ENCODE results near the gene ZNRF3. TPM values are rescaled to one million over a fixed set of nuclear protein-coding genes. Genes with fewer than 3 reads are reported as not detected.
A peak's percentile ranks its signal among the peaks of the same experiment; 100 is the strongest.
"Not testable (repeated sequence)": the region's sequence is repeated elsewhere in the genome, so short reads cannot be mapped to it uniquely, and the experiment has no call there.

The ZNRF3 gene
- polyA plus RNA-seq, 1 donor, result 11.7 TPM

DNA sequence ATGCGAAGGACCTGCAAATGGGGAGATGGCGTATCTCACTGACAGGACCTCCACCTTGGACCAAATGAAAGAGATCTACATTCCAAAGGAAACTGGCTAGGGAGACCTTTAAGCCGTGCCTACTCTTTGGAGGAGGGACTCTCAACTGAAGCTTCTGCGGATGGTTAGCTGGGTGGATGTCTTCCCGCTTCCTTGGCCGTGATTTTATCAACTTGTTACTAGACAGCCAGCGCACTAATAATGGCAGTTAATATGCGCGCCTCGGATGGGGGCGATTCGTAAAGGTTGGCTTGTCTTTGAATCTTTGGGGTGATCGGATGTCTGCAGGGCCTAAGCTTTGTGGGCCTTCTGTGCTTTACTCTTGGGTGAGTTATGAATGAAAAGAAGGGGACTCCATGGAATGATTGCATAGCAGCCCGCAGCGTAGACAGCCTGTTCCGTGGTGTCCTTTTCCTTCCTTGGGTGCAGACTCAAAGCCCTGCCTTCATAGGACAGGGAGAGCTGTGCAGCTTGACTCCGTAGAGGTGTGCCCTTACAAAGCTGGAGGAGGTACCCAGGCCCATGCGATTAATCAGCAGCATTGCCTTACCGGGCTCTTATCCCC, 1.5 kb downstream of the ZNRF3 start:
- DNase-seq, result no peak

DNA sequence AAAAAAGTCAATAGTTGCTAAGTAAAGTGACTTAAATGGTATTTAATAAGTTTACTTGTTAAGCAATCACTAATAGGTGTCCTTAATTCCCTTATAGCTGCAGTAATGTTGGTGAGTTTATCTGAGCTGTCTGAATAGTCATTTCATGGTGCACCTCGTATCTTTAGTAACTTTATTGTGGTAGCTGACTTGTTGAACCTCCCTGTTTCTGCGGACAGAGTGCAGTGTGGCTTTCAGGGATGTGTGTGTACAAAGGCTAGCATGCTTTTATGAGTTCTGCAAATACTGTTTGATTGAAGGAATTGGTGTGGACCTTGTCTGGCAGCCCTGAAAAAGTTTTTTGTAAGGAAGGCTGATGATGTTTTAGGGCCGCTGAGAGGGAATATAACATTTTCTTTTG, 2.6 kb downstream of the ZNRF3 start:
- DNase-seq, result no peak

DNA sequence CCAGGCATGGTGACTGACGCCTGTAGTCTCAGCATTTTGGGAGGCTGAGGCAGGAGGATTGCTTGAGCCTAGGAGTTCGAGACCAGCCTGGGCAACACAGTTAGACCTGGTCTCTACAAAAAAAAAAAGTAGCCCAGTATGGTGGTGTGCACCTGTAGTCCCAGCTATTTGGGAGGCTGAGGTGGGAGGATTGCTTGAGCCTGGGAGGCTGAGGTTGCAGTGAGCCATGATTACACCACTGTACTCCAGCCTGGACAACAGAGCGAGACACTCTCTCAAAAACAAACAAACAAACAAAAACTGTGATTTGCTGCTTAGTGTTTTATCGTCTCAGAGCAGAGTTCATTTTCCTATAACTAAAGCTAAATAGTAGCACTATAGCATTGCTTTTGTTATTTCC, 3.3 kb downstream of the ZNRF3 start:
- DNase-seq, result not testable (repeated sequence)

DNA sequence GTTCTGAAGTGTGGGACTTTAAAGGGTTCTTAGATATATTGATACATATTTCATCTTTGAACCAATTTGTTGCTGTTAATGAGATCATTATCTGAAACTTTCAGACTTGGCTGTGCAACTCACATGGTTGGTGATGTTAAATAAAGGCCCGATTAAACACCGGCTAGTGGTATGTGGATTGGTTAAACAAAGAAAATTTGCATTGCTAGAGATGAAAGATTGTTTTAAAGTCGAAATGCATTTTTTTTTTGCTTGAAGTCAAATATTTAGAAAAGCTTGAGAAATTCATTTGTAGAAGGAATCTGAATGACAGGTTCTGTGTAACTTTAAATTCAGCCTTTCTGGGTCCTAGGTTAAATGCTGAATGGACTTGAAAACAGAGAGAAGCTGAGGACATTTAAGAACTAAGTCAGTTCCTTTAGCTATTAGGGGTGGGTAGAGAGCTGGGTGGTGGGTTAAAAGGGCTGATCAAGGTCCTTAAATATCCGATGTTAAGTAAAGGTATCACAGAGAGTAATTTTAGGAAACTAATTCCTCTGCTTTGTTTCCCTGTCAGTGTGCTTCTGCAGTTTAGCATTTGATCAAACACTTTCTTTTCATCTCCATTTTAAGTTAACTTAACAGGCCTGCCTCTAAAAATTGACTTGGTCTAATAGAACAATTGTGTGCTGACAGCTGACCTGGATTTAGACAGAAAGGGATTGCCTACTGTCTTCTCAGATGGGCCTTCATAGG, 4.5 kb downstream of the ZNRF3 start:
- no peak for DNase-seq

DNA sequence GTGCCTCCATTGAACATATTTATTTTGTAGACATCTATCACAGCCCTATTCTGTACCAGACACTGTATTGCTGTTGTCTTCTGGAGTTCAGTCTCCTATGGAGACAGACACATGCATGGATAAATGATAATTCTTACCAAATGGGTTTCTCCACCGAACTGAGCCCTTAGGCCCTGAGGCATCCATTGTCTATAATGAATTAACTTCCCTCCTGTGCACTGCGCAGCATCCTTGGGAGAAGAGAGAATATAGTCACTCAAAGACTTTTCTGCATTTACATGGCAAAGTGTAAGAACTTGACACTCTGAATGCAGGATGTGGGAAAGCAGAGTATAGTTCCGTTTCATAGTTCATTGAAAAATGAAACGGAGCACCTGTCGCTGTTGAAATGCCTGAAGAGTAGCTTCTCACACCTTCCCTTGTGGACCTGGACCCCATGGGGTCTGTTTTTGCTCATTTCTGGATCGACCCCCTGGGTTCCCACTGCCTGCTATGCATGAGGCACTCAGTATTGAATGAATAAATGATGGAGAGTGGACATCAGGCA, 6.2 kb downstream of the ZNRF3 start:
- no peak for DNase-seq

DNA sequence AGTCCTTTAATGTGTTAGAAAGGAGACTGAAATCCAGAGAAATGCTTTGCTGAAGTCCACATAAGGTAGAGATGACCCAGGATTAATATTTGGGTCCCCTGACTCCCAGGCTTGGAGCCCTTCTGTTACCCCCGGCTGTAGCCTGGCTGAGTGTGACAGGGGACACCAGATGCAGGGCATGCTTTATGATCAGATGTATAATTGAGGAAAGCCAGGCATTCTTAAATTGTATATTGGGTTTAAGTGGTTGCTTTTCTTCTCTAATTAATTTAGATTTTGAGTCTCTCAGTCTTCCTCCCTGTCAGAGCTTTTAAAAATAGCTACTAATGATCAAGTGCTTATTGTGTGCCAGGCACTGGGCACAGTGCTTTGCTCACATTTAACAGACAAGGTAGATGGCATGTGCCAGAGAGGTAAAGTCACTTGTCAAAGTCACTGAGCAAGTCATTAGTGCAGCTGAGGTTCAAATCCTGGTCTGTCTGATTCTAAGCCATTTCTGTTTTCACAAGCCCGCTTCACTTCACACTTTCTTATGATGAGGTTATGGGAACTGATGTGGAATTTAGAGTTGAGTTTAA, 7.9 kb downstream of the ZNRF3 start:
- DNase-seq, result no peak

DNA sequence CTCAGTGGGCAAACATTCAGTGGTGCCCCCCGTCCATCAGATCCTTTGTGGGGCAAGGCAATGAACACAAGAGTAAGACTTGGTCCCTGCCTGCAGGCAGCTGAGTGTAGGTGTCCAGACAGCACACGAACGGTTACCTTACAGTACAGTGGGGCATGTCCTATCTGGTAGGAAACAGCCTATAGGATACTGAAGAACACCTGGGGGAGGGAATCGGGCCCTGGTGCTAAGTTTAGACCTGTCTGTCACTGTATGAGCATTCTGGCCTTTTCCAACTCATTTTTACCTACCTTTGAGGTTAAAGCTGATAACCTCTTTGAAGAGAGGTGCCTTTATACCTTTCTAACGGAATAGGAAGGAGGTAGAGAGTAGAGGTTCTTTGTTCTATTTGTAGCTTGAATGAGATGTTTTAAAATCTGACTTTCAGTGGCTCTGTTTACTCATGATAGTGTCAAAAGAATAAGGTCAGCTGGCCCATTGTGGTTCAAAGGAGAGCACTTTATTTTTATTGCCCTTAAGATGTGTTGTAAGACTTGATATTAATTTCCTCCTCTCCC, 8.9 kb downstream of the ZNRF3 start:
- no peak for DNase-seq

DNA sequence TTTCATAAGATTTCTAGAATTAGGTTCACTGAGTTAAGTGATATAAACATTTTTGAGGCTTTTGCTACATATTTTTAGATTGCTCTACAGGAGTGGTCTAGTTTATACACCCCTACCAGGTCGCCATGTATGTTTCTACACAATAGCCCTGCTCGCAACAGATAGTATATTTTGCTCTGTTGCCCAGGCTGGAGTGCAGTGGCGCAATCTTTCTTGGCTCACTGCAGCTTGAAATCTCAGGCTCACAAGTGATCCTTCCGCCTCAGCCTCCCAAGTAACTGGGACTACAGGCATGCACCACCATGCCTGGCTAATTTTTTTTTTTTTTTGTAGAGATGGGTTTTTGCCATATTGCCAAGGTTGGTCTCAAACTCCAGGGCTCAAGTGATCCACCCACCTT, 10.4 kb downstream of the ZNRF3 start:
- no peak for DNase-seq

DNA sequence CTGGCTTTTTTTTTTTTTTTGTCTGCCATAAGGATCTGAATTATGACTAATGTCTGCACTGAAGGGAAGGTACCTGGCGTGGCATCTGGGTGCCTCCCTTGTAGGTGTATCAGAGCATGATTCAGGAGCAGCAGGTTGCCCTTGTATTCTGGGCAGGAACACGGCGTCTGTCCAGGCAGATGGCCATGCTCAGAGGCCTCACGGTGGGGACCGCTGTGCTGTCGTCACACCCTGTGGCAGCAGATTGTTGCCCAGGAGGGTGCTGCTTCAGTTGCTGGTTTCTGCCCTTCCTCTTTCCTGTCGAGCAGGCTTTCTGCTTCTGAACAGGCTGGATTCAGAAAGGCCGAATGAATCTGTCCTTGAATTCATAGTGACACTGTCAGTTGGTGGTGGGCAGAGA, 11.0 kb downstream of the ZNRF3 start:
- DNase-seq, result no peak

DNA sequence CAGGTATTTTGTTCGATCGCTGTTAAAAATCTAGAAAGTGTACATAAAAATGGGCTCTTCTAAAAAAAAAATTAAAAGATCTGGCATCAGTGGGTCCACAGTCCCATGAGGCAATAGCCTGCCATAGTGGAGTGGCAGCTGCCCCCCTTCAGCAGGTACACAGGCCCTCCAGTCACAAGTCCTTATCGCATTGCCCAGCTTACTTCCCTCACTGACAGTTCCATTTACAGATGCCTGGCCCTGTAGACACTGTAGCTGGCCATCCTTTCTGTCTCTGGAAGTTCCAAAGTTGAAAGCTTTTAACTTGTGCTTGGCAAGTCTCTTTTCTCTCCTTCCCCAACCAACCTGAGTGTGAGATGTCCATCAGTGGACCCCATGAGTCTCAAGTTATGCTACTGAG, 11.4 kb downstream of the ZNRF3 start:
- DNase-seq, result no peak

DNA sequence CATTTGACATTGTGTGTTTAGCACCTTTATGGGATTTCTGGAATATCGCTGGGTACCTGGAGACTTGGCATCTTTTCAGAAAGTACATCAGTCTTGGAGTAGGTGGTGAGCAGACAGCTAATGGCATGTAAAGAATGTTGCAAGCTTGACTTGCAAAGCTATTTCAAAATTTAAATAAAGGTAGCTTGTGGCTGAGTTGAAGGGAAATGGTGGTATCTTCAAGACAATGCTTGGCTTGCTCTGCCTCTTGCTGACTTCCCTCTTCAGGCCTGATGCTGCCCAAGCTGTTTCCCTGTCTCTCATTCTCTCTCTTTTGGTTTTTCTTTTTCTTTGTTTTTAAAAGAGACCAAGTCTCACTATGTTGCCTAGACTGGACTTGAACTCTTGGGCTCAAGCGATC, 13.2 kb downstream of the ZNRF3 start:
- DNase-seq, result no peak

DNA sequence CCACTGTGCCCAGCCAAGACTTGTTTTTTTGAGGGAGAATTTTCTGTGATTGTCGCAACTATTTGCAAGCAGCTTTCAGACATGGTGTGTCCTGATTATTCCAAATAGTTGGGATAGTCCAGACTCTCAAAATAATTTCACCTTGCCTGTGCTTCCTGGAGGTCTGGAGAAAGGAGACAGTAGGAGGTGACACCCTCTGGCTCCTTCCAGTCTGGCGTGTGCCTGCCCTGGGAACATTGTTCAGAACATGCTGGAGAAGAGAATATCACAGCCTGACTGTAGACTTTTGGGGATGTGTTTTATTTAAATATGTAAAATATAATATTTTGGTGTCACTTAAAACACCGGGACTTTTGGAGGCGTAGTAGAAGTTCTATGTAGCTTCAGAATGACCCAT, 14.9 kb downstream of the ZNRF3 start:
- DNase-seq, result no peak

DNA sequence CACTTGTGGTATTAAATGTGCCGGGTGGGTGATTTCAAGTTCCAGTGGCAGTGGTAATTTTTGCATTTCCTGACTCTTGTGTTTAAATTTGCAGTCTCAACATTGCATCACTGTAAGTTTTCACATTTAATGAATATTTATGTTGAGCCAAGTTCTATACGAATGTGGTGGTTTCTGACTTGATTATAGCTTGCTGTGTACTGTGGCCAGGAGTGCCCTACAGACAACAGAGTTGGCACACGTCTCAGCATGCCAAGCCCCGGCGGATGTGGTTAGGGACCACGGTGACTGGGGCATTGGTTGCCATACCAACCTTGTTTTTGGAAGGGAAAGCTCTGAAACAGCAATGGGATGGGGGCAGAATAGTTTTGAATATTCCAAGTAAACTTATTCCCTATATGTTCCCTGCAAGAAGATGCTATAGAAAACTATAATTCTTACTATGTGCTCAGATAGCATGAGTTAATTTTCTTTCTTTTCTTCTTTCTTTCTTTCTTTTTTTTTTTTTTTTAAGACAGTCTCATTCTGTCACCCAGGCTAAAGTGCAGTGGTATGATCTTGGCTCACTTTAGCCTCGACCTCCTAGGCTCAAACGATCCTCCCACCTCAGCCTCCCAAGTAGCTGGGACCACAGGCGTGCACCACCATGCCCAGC, 16.0 kb downstream of the ZNRF3 start:
- DNase-seq, result no peak

DNA sequence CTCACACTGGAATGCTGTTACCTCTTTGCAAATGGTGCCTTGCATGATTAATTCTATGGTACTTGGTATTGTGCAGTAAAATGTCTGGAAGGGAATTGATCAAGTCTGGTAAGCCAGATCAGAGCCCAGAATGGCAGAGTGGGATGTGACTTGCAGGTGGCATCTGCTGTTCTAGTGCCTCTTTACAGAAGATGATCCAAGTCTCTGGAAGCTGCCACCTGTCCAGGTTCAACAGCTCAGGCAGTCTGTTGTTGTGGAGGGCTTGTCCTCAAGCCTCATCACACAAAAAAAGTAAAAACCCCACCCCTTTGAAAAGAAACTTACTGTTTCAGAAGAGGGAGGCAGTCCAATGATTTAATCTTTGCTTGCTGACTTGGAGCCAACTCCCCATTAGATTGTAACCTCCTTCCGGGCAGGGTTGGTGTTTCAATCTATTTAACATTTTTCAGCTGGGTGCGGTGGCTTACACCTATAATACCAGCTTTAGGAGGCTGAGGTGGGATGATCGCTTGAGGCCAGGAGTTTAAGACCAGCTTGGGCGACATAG, 17.1 kb downstream of the ZNRF3 start:
- DNase-seq, result no peak

DNA sequence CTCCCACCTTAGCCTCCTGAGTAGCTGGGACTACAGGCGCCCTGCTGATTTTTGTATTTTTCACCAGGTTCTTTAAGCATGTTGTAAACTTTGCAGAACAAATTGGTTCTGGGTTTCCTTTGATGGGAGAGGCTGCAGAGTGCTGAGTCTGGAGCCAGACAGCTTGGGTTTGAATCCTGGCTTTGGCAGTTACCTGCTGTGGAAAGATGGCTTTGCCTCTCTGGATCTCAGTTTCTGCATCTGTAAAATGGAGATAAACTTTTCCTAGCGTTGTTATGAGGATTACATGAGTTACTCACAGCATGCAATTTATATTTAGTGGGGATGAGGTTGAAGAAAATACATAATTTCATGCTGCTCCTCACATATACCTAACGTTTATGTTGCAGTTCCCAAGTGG, 19.1 kb downstream of the ZNRF3 start:
- DNase-seq, result no peak

DNA sequence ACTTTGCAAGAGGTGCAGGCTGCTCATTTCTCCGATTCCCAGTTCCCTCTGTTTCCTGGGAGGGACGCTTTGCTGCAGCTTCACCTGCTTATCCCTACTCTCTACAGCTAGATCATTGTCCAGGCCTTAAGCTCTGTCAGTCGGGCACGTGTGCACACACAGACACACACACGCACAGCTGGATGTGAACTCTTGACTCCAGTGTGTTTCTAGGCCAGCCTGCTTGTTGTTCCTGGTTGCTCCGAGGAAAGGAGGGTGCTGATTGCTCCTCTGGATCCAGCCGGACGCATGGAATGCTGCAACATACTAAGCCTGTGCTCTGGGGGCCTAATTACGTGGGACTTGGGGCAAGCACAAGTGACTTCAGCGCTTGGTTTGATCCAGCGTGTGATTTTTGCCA, 19.7 kb downstream of the ZNRF3 start:
- no peak for DNase-seq

DNA sequence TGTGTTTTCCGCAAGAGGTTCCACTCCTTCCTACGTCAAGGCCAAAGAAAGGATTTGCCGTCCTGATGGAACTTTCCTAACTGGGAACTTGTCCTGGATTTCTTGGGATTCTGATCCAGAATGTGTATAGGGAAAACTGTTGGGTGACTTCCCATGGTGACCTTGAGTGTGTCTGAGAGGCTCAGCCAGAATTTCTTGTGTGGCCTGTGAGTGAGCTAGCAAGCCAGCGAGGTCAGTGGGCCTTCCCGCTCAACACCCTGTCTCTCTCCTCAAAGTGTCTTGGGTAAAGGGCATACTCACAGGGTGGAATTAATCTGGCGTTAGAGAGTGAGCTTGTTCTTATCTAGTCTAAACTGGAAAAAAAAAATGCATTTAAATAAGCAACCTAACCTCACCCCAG, 20.4 kb downstream of the ZNRF3 start:
- DNase-seq, result peak; percentile 71

DNA sequence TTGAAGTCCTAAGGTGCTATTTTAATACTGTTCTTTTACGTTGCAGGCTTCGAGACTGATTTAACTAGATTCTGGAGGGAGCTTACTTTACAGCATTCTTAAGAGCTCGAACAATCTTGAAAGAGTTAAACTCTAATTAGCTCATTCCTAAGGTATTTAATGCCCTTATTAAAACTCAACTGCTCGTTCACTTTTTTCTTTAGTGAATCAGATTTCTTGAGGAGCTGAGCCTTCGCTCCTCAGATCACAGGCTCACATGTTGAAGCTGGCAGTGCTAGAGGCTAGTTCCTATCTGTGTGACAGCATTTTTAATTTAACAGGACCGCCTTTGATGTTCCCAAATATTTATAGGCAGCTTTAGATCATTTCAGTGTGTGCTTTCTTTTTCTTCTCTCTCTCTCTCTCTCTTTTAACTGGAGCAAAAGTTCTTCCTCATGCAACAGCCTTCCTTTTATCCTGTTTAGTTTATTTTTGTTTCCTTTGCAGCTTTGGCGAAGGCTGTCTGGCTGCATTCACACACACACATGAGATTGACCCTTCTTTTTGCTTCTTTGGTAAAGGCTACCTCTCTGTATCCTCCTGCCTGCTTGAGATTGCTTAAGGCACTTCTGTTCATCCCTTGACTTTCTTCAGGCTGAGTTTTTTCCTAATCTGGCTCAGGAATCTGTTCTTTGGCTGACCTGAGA, 21.0 kb downstream of the ZNRF3 start:
- no peak for DNase-seq

DNA sequence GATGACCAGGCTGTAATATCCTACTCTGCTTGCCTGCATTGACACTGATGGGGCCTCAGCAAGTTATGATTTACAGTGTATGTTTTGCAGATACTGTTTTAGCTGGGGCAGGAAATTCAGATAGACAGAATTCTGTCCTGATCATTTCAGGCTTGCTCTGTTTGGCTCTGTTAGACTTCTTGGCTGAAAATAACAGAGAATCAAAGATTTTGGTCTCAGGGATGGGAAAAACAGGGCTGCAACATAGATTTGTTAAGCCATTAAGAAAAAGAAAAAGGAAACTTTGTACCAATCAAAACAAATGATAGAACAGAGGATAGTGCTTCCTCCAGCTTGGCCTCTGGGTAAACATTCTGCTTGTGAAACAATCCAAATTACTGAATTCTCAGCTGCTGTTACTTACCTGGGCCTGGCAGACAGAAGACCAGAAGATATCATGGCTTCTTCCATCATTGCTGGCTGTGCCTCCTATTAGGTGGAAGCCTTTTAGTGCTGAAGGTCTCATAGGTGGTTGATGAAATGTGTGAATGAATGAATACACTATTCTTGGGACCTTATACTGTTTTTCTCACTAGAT, 22.0 kb downstream of the ZNRF3 start:
- no peak for DNase-seq

DNA sequence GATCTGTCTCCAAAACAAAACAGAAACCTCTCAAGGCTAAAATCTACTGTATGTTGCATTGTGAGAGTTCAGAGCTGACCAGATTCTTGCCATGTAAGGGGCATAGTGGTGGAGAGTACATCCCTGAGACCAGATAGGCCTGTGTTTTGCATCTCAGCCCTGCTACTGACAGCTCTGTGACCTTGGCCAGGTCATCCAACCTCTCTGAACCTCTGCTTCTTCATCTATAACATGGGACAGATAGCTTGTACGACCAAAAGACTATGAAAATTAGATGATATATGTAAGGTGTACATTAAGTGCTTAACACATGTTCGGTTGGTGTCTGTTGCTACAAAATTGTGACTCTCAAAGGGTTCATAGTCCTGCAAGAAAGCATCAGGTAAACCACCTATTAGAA, 22.9 kb downstream of the ZNRF3 start:
- no peak for DNase-seq

DNA sequence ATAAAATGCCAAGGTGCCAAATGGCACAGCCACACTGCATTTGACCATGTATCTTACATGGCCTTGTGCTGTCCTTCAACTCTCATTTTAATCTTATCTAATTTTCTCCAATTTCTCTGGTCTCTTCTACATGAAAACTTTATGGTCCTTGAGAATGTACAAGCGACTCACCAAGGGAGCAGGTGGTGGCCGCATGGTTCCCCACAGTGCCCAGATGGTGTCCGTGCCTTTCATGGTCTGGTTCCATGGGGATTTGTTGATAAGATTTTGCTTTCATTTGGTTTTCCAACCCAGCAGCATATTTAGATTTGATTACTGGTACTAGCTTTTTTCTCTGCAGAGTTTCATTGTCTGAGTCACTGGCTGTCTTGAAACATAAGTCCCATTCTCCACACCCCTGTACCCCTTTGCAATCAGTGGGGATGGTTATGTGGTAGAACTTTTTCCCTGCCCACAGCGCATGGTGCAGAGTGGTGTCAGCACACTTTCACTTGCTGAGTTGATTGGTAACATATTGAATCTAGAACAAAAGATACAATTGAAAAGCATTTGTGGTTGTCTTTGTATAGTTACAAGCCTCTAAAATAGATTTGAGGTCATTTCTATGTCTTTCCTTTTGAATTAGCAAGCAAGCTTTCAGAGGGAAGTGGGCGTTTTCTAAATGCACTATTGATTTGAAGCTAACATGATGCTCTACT, 24.1 kb downstream of the ZNRF3 start:
- no peak for DNase-seq
